A549 (cell line): ENCODE measurements around the gene ALG3. TPM values are rescaled to one million over a fixed set of nuclear protein-coding genes. Genes with fewer than 3 reads are reported as not detected.

Source experiments
- ATAC-seq, 2 experiments: fragments of 200-7000 bp in 1 of 2; fragments of >200 bp in 1 of 2; cut with Nextera tagmentation in 1 of 2; cut with Tn5 transposase in 1 of 2; 3 replicates each; pipeline versions ENCODE4 v1.8.0 to v1.9.1; 2018 to 2020; ENCODE audit warnings: mild to moderate bottlenecking in 1 of 2, moderate library complexity in 1 of 2
- CTCF ChIA-PET: fragments of 300-600 bp; sonication (Branson Sonifier 250); formaldehyde crosslinking; extraction: SDS; loops from one replicate; lab custom pipeline; 2021; ENCODE audit warnings: antibody characterized with exemption, inconsistent platforms; lab: Yijun Ruan, JAX
- POLR2A ChIA-PET: fragments of 350-600 bp; formaldehyde crosslinking; extraction: SDS; loops from one replicate; lab custom pipeline; 2021; ENCODE audit warnings: antibody characterized with exemption, inconsistent platforms; lab: Yijun Ruan, JAX
- DNase-seq, 2 experiments: peaks; one replicate each; pipeline versions ENCODE4 v3.0.0 to v3.0.0-alpha.2; 2011 to 2016; ENCODE audit warnings: low read depth in 1 of 2, low spot score in 1 of 2
- FAIRE-seq: peaks from 2 replicates; lab custom pipeline; 2011; peaks lifted over from hg19 to GRCh38; lab: Jason Lieb, UNC
- H3K27ac ChIP-seq, 2 experiments: fragments of >200 bp; sonication (Bioruptor Twin); formaldehyde crosslinking; 3 replicates each; pipeline ENCODE4 v1.5.1; 2016 to 2017
- H3K4me1 ChIP-seq: fragments of >200 bp; sonication (Bioruptor Twin); formaldehyde crosslinking; 3 replicates; pipeline ENCODE4 v1.6.1; 2016
- H3K4me2 ChIP-seq: fragments of >200 bp; sonication (Bioruptor Twin); formaldehyde crosslinking; 3 replicates; pipeline ENCODE4 v1.6.1; 2016
- H3K4me3 ChIP-seq: fragments of >200 bp; sonication (Bioruptor Twin); formaldehyde crosslinking; 3 replicates; pipeline ENCODE4 v1.5.1; 2016
- H3K9me3 ChIP-seq: fragments of >200 bp; sonication (Bioruptor Twin); formaldehyde crosslinking; 3 replicates; pipeline ENCODE4 v1.6.1; 2016
- CHD2 ChIP-seq: fragments of 150-350 bp; IDR thresholded peaks from 2 replicates; pipeline ENCODE4 v1.6.1; 2014; ENCODE audit warnings: low read length; ENCODE audit not compliant: partially characterized antibody
- E2F6 ChIP-seq: IDR thresholded peaks from 2 replicates; pipeline ENCODE4 v1.6.1; 2012; ENCODE audit warnings: low read depth, borderline replicate concordance
- EHF ChIP-seq: fragments of 250-450 bp; sonication (Bioruptor Pico); IDR thresholded peaks from 2 replicates; pipeline ENCODE4 v1.5.0; 2020; ENCODE audit warnings: mild to moderate bottlenecking
- ELK1 ChIP-seq: fragments of 150-350 bp; IDR thresholded peaks from 2 replicates; pipeline ENCODE4 v1.6.1; 2014; ENCODE audit warnings: low read depth, mild to moderate bottlenecking, low read length
- ESRRA ChIP-seq: fragments of 150-350 bp; IDR thresholded peaks from 2 replicates; pipeline ENCODE4 v1.6.1; 2014; ENCODE audit warnings: mild to moderate bottlenecking, low read length, borderline replicate concordance
- FOSB ChIP-seq: fragments of 250-450 bp; sonication (Bioruptor Pico); IDR thresholded peaks from 2 replicates; pipeline ENCODE4 v1.5.0; 2020; ENCODE audit warnings: mild to moderate bottlenecking, moderate library complexity
- FOXS1 ChIP-seq: fragments of 250-450 bp; sonication (Bioruptor Pico); IDR thresholded peaks from 2 replicates; pipeline ENCODE4 v1.5.0; 2020; ENCODE audit warnings: mild to moderate bottlenecking, moderate library complexity
- HMGXB4 ChIP-seq: fragments of 250-450 bp; sonication (Bioruptor Pico); IDR thresholded peaks from 2 replicates; pipeline ENCODE4 v1.5.0; 2021; ENCODE audit warnings: mild to moderate bottlenecking, moderate library complexity, borderline replicate concordance
- HOXB13 ChIP-seq: fragments of 250-450 bp; sonication (Bioruptor Pico); IDR thresholded peaks from 2 replicates; pipeline ENCODE4 v1.5.0; 2020; ENCODE audit warnings: low read depth, mild to moderate bottlenecking, moderate library complexity
- JUN ChIP-seq, 2 experiments: fragments of >200 bp; sonication (Bioruptor Twin); formaldehyde crosslinking; IDR thresholded peaks; 2 replicates in 1 of 2; 3 replicates in 1 of 2; pipeline ENCODE4 v1.6.1; 2016 to 2017
- KDM1A ChIP-seq: fragments of 200-600 bp; sonication (generic); IDR thresholded peaks from 2 replicates; pipeline ENCODE4 v1.6.1; 2016; ENCODE audit warnings: low read depth, mild to moderate bottlenecking
- MAFK ChIP-seq: fragments of 450-650 bp; IDR thresholded peaks from 2 replicates; pipeline ENCODE4 v1.6.1; 2014; ENCODE audit not compliant: partially characterized antibody
- MAX ChIP-seq: IDR thresholded peaks from 2 replicates; pipeline ENCODE4 v1.6.1; 2012
- MAZ ChIP-seq: fragments of 150-350 bp; IDR thresholded peaks from 2 replicates; pipeline ENCODE4 v1.6.1; 2014; ENCODE audit warnings: antibody characterized with exemption, low read depth, low read length, borderline replicate concordance
- NPAS2 ChIP-seq: fragments of 250-450 bp; sonication (Bioruptor Pico); IDR thresholded peaks from 2 replicates; pipeline ENCODE4 v1.8.0; 2022; ENCODE audit warnings: mild to moderate bottlenecking, moderate library complexity, borderline replicate concordance
- NR3C1 ChIP-seq: fragments of >200 bp; sonication (Bioruptor Twin); formaldehyde crosslinking; IDR thresholded peaks from 3 replicates; pipeline ENCODE4 v1.6.1; 2017
- POLR2A ChIP-seq: IDR thresholded peaks from 2 replicates; pipeline ENCODE4 v1.6.1; 2012; ENCODE audit warnings: mild to moderate bottlenecking, low read length
- POLR2AphosphoS2 ChIP-seq: conservative IDR thresholded peaks from 2 replicates; pipeline ENCODE4 v1.6.1; 2012; ENCODE audit warnings: low read length, improper control_type of control experiment, inconsistent platforms
- RAD21 ChIP-seq, 2 experiments: fragments of >200 bp in 1 of 2; sonication (Bioruptor Twin) in 1 of 2; formaldehyde crosslinking in 1 of 2; IDR thresholded peaks in 1 of 2; conservative IDR thresholded peaks in 1 of 2; 2 replicates in 1 of 2; 3 replicates in 1 of 2; pipeline ENCODE4 v1.6.1; 2012 to 2018; ENCODE audit warnings: inconsistent platforms in 1 of 2
- RARB ChIP-seq: fragments of 250-450 bp; sonication (Bioruptor Pico); IDR thresholded peaks from 2 replicates; pipeline ENCODE4 v1.8.0; 2021; ENCODE audit warnings: mild to moderate bottlenecking, moderate library complexity
- RCOR1 ChIP-seq: fragments of 150-350 bp; IDR thresholded peaks from 2 replicates; pipeline ENCODE4 v1.6.1; 2014; ENCODE audit warnings: antibody characterized with exemption, low read length, low read depth
- RFX5 ChIP-seq: fragments of 450-650 bp; IDR thresholded peaks from 2 replicates; pipeline ENCODE4 v1.7.1; 2014; ENCODE audit warnings: antibody characterized with exemption, mild to moderate bottlenecking, moderate library complexity
- RNF2 ChIP-seq: fragments of 200-600 bp; sonication (generic); IDR thresholded peaks from 2 replicates; pipeline ENCODE4 v1.6.1; 2016; ENCODE audit warnings: low read depth, mild to moderate bottlenecking, antibody characterized with exemption, moderate library complexity, borderline replicate concordance
- SREBF2 ChIP-seq: fragments of 450-650 bp; IDR thresholded peaks from 2 replicates; pipeline ENCODE4 v1.6.1; 2014; ENCODE audit warnings: mild to moderate bottlenecking, moderate library complexity
- TP53 ChIP-seq: fragments of 250-450 bp; sonication (Bioruptor Pico); IDR thresholded peaks from 2 replicates; pipeline ENCODE4 v1.5.0; 2021; ENCODE audit warnings: mild to moderate bottlenecking, moderate library complexity
- USF2 ChIP-seq: fragments of 450-650 bp; IDR thresholded peaks from 2 replicates; pipeline ENCODE4 v1.6.1; 2014; ENCODE audit warnings: antibody characterized with exemption
- WGBS: methylation state at CpG from one replicate; pipeline ENCODE4 v1.1.6; 2017; ENCODE audit errors: missing lambda C conversion rate; 5-methylcytosine and 5-hydroxymethylcytosine counted together
- polyA plus RNA-seq, 4 experiments: library from polyadenylated mRNA; depleted of rRNA in 3 of 4; stranded (reverse); fragments of >200 nt; fragmentation: RNase III in 1 of 4; extraction: RNeasy Plus Mini Kit Qiagen cat#74134 plus additional on column Dnase treatment in 1 of 4; gene quantifications; 2 replicates in 3 of 4; 3 replicates in 1 of 4; pipeline ENCODE4 v1.2.3, GENCODE V29; 2011 to 2017

Gene ALG3
- polyA plus RNA-seq, 2 of the 4 experiments (the other 2 are of a cell fraction), result 49.1 to 59.6 TPM

- no peak overlapping the region for H3K4me2 ChIP-seq
- ATAC-seq, result no peak
- POLR2A ChIA-PET, result no interaction called here
These were observed 47.9 kb downstream of the ALG3 start for GRCh38 chr3:184200825-184201224.

GRCh38 chr3:184198509-184198908 is 50.3 kb downstream of the ALG3 start:
- ChIA-PET POLR2A (no interaction called here), CTCF (interaction anchor here (0.6 to 2.1 kb wide), 2 partner anchors 30 to 63 kb away, joined by 3 to 4 read pairs; no protein-coding TSS in a partner anchor)
- WGBS, result 84% methylated on average over 7 of the region's 9 CpGs
- Histone ChIP-seq H3K9me3 (no peaks in the 10 kb centered on the region), H3K4me1 (no peaks in the 10 kb centered on the region), H3K27ac (no peak overlapping the region), H3K4me3 (no peak overlapping the region), H3K4me2 (no peak overlapping the region)
- TF ChIP-seq USF2 (no peak), E2F6 (no peak), MAFK (no peak), MAZ (no peak)
- DNase-seq, result no peak
- FAIRE-seq, result no peak
- no peak for ATAC-seq

More at GRCh38 chr3:184200825-184201224, 47.9 kb downstream of the ALG3 start:
- TF ChIP-seq FOXS1 (CRISPR knock-in tag) (no peak), HMGXB4 (no peak), JUN (IDR thresholded peaks at IDR 0.05) (no peak), EHF (no peak), ESRRA (no peak), RAD21 (conservative IDR thresholded peaks at IDR 0.05 in 1 of 2, IDR thresholded peaks at IDR 0.05 in 1 of 2) (no peak), SREBF2 (no peak)
- Histone ChIP-seq H3K4me1 (no peaks in the 10 kb centered on the region), H3K9me3 (no peaks in the 10 kb centered on the region), H3K4me3 (no peak overlapping the region), H3K27ac (no peak overlapping the region)
- CTCF ChIA-PET, result interaction anchor here (2.1 kb wide), 1 partner anchor 27 kb away, joined by 4 read pairs; no protein-coding TSS in a partner anchor
- no peak for DNase-seq
- FAIRE-seq, result no peak

GRCh38 chr3:184196536-184196935 is 52.2 kb downstream of the ALG3 start:
- ATAC-seq, result no peak
- H3K4me3 ChIP-seq, result no peak overlapping the region
- no peak overlapping the region for H3K4me2 ChIP-seq
- no peak overlapping the region for H3K27ac ChIP-seq
- no peaks in the 10 kb centered on the region for H3K4me1 ChIP-seq
- CTCF ChIA-PET, result interaction anchor here (0.6 to 3.6 kb wide), 3 partner anchors 9 to 41 kb away, joined by 3 to 16 read pairs (median 3); no protein-coding TSS in a partner anchor
- POLR2A ChIA-PET, result no interaction called here
- TF ChIP-seq NR3C1, result no peak
- H3K9me3 ChIP-seq, result no peaks in the 10 kb centered on the region
- 97% methylated on average over 4 of the region's 6 CpGs for WGBS
- no peak for FAIRE-seq
- no peak for DNase-seq

GRCh38 chr3:184193991-184194539 is 54.7 kb downstream of the ALG3 start:
- Histone ChIP-seq H3K4me3 (no peak overlapping the region), H3K9me3 (no peaks in the 10 kb centered on the region), H3K27ac (no peak overlapping the region), H3K4me2 (no peak overlapping the region), H3K4me1 (no peaks in the 10 kb centered on the region)
- WGBS, result 97% methylated on average over 5 of the region's 9 CpGs
- ATAC-seq (no peak), DNase-seq (no peak), FAIRE-seq (no peak)
- ChIA-PET CTCF (no interaction called here), POLR2A (interaction anchor here (0.7 kb wide), 1 partner anchor 112 kb away, joined by 3 read pairs; no protein-coding TSS in a partner anchor)
- TF ChIP-seq FOSB (CRISPR knock-in tag) (no peak), RNF2 (no peak), HOXB13 (no peak), KDM1A (no peak), RFX5 (no peak), POLR2A (no peak), RARB (CRISPR knock-in tag) (no peak), MAFK (no peak), ESRRA (no peak), MAX (no peak), RCOR1 (no peak), POLR2AphosphoS2 (no peak), MAZ (no peak), JUN (IDR thresholded peaks at IDR 0.05) (no peak), NPAS2 (CRISPR knock-in tag) (no peak), ELK1 (no peak), TP53 (CRISPR knock-in tag) (no peak), CHD2 (no peak)
